K562 (cell line): ENCODE measurements around the gene COL20A1. TPM values are rescaled to one million over a fixed set of nuclear protein-coding genes. Genes with fewer than 3 reads are reported as not detected.
A peak's percentile ranks its signal among the peaks of the same experiment; 100 is the strongest.

Source experiments
- ATAC-seq: fragments of 200-7000 bp; cut with Tn5 transposase; 3 replicates; pipeline ENCODE4 v1.9.1; 2020; ENCODE audit warnings: moderate library complexity
- BruUV-seq: library from RNA; stranded (reverse); fragments of 400-500 nt; replicated peaks from 2 replicates; lab custom pipeline; 2021; lab: Mats Ljungman, UMichigan
- CTCF ChIA-PET: fragments of 300-600 bp; formaldehyde crosslinking; extraction: SDS; loops from one replicate; lab custom pipeline; 2021; ENCODE audit warnings: low intra/inter-chr PET ratio; lab: Yijun Ruan, JAX
- POLR2A ChIA-PET: fragments of 300-600, 350-650 bp; sonication (Branson Sonifier 250); formaldehyde crosslinking; extraction: SDS; loops from one replicate; lab custom pipeline; 2021; ENCODE audit warnings: antibody characterized with exemption, inconsistent platforms; lab: Yijun Ruan, JAX
- DNase-seq, 4 experiments: peaks; one replicate each; pipeline versions ENCODE4 v3.0.0 to v3.0.0-alpha.2; 2011 to 2018; ENCODE audit warnings: low spot score in 3 of 4, mixed read lengths in 3 of 4; ENCODE audit errors: extremely low read depth in 1 of 4
- FAIRE-seq: peaks from 2 replicates; lab custom pipeline; 2011; peaks lifted over from hg19 to GRCh38; lab: Jason Lieb, UNC
- H2AFZ ChIP-seq: 2 replicates; pipeline ENCODE4 v1.6.0; 2011; ENCODE audit warnings: low read depth, low read length, control low read depth, inconsistent platforms
- H3K27ac ChIP-seq: fragments of 200-600 bp; 3 replicates; pipeline ENCODE4 v1.8.0; 2011; ENCODE audit warnings: low read depth, mild to moderate bottlenecking, control low read depth, inconsistent platforms, low read length, moderate library complexity, mixed read lengths; ENCODE audit errors: extremely low read depth
- H3K27me3 ChIP-seq, 2 experiments: fragments of 300-600 bp in 1 of 2; 2 replicates in 1 of 2; 3 replicates in 1 of 2; pipeline versions ENCODE4 v1.6.0 to v1.8.0; 2011; ENCODE audit warnings: inconsistent platforms in 2 of 2, low read length in 2 of 2, mild to moderate bottlenecking in 1 of 2, mixed read lengths in 1 of 2, moderate library complexity in 1 of 2; ENCODE audit not compliant: control insufficient read depth in 2 of 2, insufficient read depth in 2 of 2
- H3K36me3 ChIP-seq: fragments of 300-600 bp; 3 replicates; pipeline ENCODE4 v1.8.0; 2011; ENCODE audit warnings: mild to moderate bottlenecking, low read length, inconsistent platforms; ENCODE audit not compliant: control insufficient read depth, insufficient read depth
- H3K4me1 ChIP-seq, 2 experiments: fragments of 200-600 bp in 1 of 2; replicated peaks in 1 of 2; 2 replicates in 1 of 2; 3 replicates in 1 of 2; pipeline versions ENCODE4 v1.5.1 to v1.8.0; 2011; ENCODE audit warnings: inconsistent platforms in 2 of 2, low read length in 2 of 2, mild to moderate bottlenecking in 1 of 2, mixed read lengths in 1 of 2, moderate library complexity in 1 of 2; ENCODE audit not compliant: control insufficient read depth in 2 of 2, insufficient read depth in 2 of 2
- H3K4me2 ChIP-seq: 2 replicates; pipeline ENCODE4 v1.6.1; 2011; ENCODE audit warnings: low read length, control low read depth, inconsistent platforms, mixed read lengths; ENCODE audit not compliant: insufficient read depth
- H3K4me3 ChIP-seq: fragments of 200-600 bp; sonication (generic), shearing (Covaris generic); 2 replicates; pipeline ENCODE4 v1.5.1; 2016; ENCODE audit warnings: control low read depth, inconsistent platforms
- H3K79me2 ChIP-seq: fragments of 200-600 bp; 3 replicates; pipeline ENCODE4 v1.8.0; 2011; ENCODE audit warnings: low read length, inconsistent platforms; ENCODE audit not compliant: control insufficient read depth, insufficient read depth
- H3K9ac ChIP-seq, 2 experiments: 2 replicates each; pipeline versions ENCODE4 v1.6.0 to v1.6.1; 2011; ENCODE audit warnings: low read depth in 2 of 2, low read length in 2 of 2, control low read depth in 1 of 2, inconsistent platforms in 1 of 2, mild to moderate bottlenecking in 1 of 2, mixed read lengths in 1 of 2; ENCODE audit not compliant: insufficient read depth in 1 of 2
- H3K9me1 ChIP-seq: one replicate; pipeline ENCODE4 v1.6.0; 2011; ENCODE audit warnings: inconsistent platforms, mild to moderate bottlenecking, low read length, moderate library complexity; ENCODE audit not compliant: control insufficient read depth, insufficient read depth
- H3K9me3 ChIP-seq: replicated peaks from 2 replicates; pipeline ENCODE4 v1.5.1; 2011; ENCODE audit warnings: low read depth, low read length, inconsistent platforms; ENCODE audit not compliant: control insufficient read depth, insufficient read depth
- H4K20me1 ChIP-seq: replicated peaks from 2 replicates; pipeline ENCODE4 v1.6.1; 2011; ENCODE audit warnings: low read length, inconsistent platforms, mixed read lengths; ENCODE audit not compliant: control insufficient read depth, insufficient read depth
- EGR1 ChIP-seq: fragments of 450-650 bp; conservative IDR thresholded peaks from 2 replicates; pipeline ENCODE4 v1.6.1; 2017; ENCODE audit warnings: mild to moderate bottlenecking
- POLR2AphosphoS2 ChIP-seq: IDR thresholded peaks from 2 replicates; pipeline ENCODE4 v1.6.1; 2012; ENCODE audit warnings: low read length, improper control_type of control experiment
- USF1 ChIP-seq: sonication (generic); formaldehyde crosslinking; IDR thresholded peaks from 2 replicates; pipeline ENCODE4 v1.9.0; 2022; ENCODE audit warnings: mild to moderate bottlenecking, missing genetic modification reagents
- ZNF79 ChIP-seq: fragments of 250-450 bp; sonication (Bioruptor Pico); IDR thresholded peaks from 2 replicates; pipeline ENCODE4 v1.4.0; 2020; ENCODE audit warnings: low read depth, mild to moderate bottlenecking, moderate library complexity
- WGBS: fragments of 100-300 bp; shearing (Covaris generic); methylation state at CpG from one replicate; pipeline ENCODE4 v1.1.6; 2016; ENCODE audit warnings: low coverage, mixed read lengths; ENCODE audit not compliant: insufficient coverage; ENCODE audit errors: missing lambda C conversion rate; 5-methylcytosine and 5-hydroxymethylcytosine counted together
- in situ Hi-C: fragments of 300-500 bp; cut with MboI; formaldehyde crosslinking; loops from 4 replicates; pipeline ENCODE4 v1.15.0; 2018; ENCODE audit warnings: inconsistent platforms, mixed read lengths
- intact Hi-C: fragments of 100-400 bp; cut with micrococcal nuclease; formaldehyde crosslinking; loops from 2 replicates; pipeline ENCODE4 v1.14.2; 2022
- polyA plus RNA-seq, 8 experiments: library from polyadenylated mRNA; depleted of rRNA in 4 of 8; stranded (reverse) in 5 of 8; unstranded in 3 of 8; fragments of >200 nt; fragmentation: Nextera tagmentation in 2 of 8; fragmentation: Illumina TruSeq in 1 of 8; extraction: Ambion mirVana in 2 of 8; extraction: Trizol in 1 of 8; gene quantifications; 2 replicates each; pipeline versions ENCODE4 v1.2.1 to v1.2.3, GENCODE V29; 2011 to 2014; ENCODE audit warnings: inconsistent platforms in 1 of 8, missing spikeins in 1 of 8
- total RNA-seq, 7 experiments: library from RNA; depleted of rRNA in 6 of 7; stranded (reverse); fragments of >200 nt in 6 of 7; fragmentation: Illumina TruSeq in 2 of 7; extraction: Trizol in 2 of 7; gene quantifications; 2 replicates each; pipeline versions ENCODE4 v1.2.1 to v1.2.3, GENCODE V29; 2011 to 2021; ENCODE audit warnings: low replicate concordance in 1 of 7

The COL20A1 gene
- total and polyA plus RNA-seq, 9 of the 15 experiments (the other 6 are each of a cell fraction or from before 2014, with no cell fraction given), result not detected

DNA sequence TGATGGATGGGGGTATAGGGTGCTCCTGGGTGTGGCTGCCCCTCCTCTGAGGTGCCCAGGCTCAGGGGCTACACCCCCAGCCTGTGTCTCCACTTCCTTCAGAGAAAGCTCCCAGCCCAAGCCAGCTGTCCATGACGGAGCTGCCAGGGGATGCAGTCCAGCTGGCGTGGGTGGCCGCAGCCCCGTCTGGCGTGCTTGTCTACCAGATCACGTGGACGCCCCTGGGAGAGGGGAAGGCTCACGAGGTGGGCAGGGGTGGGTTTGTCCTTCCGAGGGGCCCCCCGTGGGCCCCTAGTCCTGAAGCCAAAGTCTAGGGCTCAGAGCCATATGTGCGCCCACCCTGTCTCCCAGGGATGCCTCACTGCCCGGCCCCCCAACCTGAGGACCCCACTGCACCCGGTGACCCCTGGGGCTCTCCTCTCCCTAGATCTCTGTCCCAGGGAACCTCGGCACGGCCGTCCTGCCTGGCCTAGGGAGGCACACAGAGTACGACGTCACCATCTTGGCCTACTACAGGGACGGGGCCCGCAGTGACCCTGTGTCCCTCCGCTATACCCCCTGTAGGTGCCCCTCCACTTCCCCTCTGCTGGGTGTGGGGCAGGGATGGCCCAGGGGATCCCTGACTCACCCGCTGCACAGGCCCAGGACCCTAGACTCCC is 19.8 kb downstream of the COL20A1 start:
- Histone ChIP-seq H3K27ac (no peak overlapping the region), H4K20me1 (peaks cover 12% of the 10 kb centered on the region; the same call in 1 of the 2 replicates), H3K9me1 (no peaks in the 10 kb centered on the region), H3K4me3 (no peak overlapping the region), H3K27me3 (peaks cover 0 to 54% of the 10 kb centered on the region in 2 experiments; a peak in 2 of 5 replicates), H3K9me3 (no peaks in the 10 kb centered on the region), H3K4me1 (peaks cover 0 to 60% of the 10 kb centered on the region in 2 experiments; a peak in 2 of 5 replicates), H2AFZ (no peak overlapping the region), H3K79me2 (no peaks in the 10 kb centered on the region), H3K36me3 (no peaks in the 10 kb centered on the region), H3K4me2 (no peak overlapping the region), H3K9ac (no peak overlapping the region)
- TF ChIP-seq USF1 (peak; percentile 34; the same call in 1 of the 2 replicates), ZNF79 (no peak)
- 14% methylated on average over 20 of the region's 22 CpGs for WGBS
- ChIA-PET POLR2A (no interaction called here), CTCF (no interaction called here)
- in situ Hi-C loops (no loop called here), intact Hi-C loops (no loop called here)
- FAIRE-seq (no peak), ATAC-seq (no peak), DNase-seq (no peak)
- BruUV-seq, result no TSS peak

- Histone ChIP-seq H3K79me2 (no peaks in the 10 kb centered on the region), H3K27ac (no peak overlapping the region), H3K4me2 (no peak overlapping the region), H3K27me3 (peaks cover 0 to 54% of the 10 kb centered on the region in 2 experiments; a peak in 2 of 5 replicates), H3K36me3 (no peaks in the 10 kb centered on the region), H3K4me1 (peaks cover 0 to 60% of the 10 kb centered on the region in 2 experiments; a peak in 2 of 5 replicates), H3K4me3 (no peak overlapping the region), H3K9me1 (no peaks in the 10 kb centered on the region), H3K9me3 (no peaks in the 10 kb centered on the region), H3K9ac (no peak overlapping the region), H2AFZ (no peak overlapping the region), H4K20me1 (peaks cover 12% of the 10 kb centered on the region; the same call in 1 of the 2 replicates)
- FAIRE-seq (no peak), ATAC-seq (no peak), DNase-seq (no peak)
- intact Hi-C loops (no loop called here), in situ Hi-C loops (no loop called here)
- no TSS peak for BruUV-seq
- POLR2A ChIA-PET, result no interaction called here
- CTCF ChIA-PET, result no interaction called here
- WGBS, result 1% methylated on average over 24 of the region's 25 CpGs
- TF ChIP-seq POLR2AphosphoS2 (no peak), EGR1 (peak; percentile 51)
Observed at GRCh38 chr20:63313349-63314014, 20.5 kb downstream of the COL20A1 start.
